ENCODE data around the gene JMJD8.

JMJD8 gene

GRCh38 chr16:637081-638018 lies 46.8 kb downstream of the JMJD8 start (continued):
- TF ChIP-seq PATZ1 (tag by site-specific recombination; IDR thresholded peaks at IDR 0.05) (peak; percentile 23; the same call in 1 of the 2 replicates), GLIS2 (tag by site-specific recombination; IDR thresholded peaks at IDR 0.05) (no peak), SP2 (tag by site-specific recombination; IDR thresholded peaks at IDR 0.05) (0 out of 2 replicates have a peak, but pooled peaks have one; percentile 4), PRDM10 (tag by site-specific recombination; IDR thresholded peaks at IDR 0.05) (no peak), AEBP2 (tag by site-specific recombination; IDR thresholded peaks at IDR 0.05; ENCODE audit: borderline replicate concordance) (no peak), SP7 (tag by site-specific recombination; IDR thresholded peaks at IDR 0.05) (0 out of 2 replicates have a peak, but pooled peaks have one; percentile 4), ZNF623 (tag by site-specific recombination; IDR thresholded peaks at IDR 0.05) (no peak), EGR2 (tag by site-specific recombination; IDR thresholded peaks at IDR 0.05; ENCODE audit: low read depth) (0 out of 2 replicates have a peak, but pooled peaks have one; percentile 20), ZNF280D (tag by site-specific recombination; IDR thresholded peaks at IDR 0.05) (no peak), TRIM28 (IDR thresholded peaks at IDR 0.05; ENCODE audit: borderline replicate concordance, low read length) (no peak), ZXDB (tag by site-specific recombination; IDR thresholded peaks at IDR 0.05) (peak; percentile 95), GLIS1 (tag by site-specific recombination; IDR thresholded peaks at IDR 0.05) (0 out of 2 replicates have a peak, but pooled peaks have one; percentile 10), ZNF335 (tag by site-specific recombination; conservative IDR thresholded peaks at IDR 0.05) (peak; percentile 18; the same call in 1 of the 2 replicates), SCRT2 (tag by site-specific recombination; IDR thresholded peaks at IDR 0.05) (no peak), ZBTB20 (tag by site-specific recombination; IDR thresholded peaks at IDR 0.05) (no peak), REPIN1 (tag by site-specific recombination; IDR thresholded peaks at IDR 0.05; ENCODE audit: low read depth) (no peak), ZBTB8A (tag by site-specific recombination; IDR thresholded peaks at IDR 0.05) (peak; percentile 82), PRDM1 (tag by site-specific recombination; IDR thresholded peaks at IDR 0.05) (0 out of 2 replicates have a peak, but pooled peaks have one; percentile 16)
- TF ChIP-seq, protein P1, sequence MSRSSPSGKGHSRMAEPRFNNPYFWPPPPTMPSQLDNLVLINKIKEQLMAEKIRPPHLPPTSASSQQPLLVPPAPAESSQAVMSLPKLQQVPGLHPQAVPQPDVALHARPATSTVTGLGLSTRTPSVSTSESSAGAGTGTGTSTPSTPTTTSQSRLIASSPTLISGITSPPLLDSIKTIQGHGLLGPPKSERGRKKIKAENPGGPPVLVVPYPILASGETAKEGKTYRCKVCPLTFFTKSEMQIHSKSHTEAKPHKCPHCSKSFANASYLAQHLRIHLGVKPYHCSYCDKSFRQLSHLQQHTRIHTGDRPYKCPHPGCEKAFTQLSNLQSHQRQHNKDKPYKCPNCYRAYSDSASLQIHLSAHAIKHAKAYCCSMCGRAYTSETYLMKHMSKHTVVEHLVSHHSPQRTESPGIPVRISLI (tag by site-specific recombination; IDR thresholded peaks at IDR 0.05), result no peak
- TF ChIP-seq, protein P2, sequence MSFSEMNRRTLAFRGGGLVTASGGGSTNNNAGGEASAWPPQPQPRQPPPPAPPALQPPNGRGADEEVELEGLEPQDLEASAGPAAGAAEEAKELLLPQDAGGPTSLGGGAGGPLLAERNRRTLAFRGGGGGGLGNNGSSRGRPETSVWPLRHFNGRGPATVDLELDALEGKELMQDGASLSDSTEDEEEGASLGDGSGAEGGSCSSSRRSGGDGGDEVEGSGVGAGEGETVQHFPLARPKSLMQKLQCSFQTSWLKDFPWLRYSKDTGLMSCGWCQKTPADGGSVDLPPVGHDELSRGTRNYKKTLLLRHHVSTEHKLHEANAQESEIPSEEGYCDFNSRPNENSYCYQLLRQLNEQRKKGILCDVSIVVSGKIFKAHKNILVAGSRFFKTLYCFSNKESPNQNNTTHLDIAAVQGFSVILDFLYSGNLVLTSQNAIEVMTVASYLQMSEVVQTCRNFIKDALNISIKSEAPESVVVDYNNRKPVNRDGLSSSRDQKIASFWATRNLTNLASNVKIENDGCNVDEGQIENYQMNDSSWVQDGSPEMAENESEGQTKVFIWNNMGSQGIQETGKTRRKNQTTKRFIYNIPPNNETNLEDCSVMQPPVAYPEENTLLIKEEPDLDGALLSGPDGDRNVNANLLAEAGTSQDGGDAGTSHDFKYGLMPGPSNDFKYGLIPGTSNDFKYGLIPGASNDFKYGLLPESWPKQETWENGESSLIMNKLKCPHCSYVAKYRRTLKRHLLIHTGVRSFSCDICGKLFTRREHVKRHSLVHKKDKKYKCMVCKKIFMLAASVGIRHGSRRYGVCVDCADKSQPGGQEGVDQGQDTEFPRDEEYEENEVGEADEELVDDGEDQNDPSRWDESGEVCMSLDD (tag by site-specific recombination; IDR thresholded peaks at IDR 0.05), result peak; percentile 63; the same call in 1 of the 2 replicates

Data from HEK293 (cell line).